OCI-LY7 (cell line): ENCODE data around the gene CCDC93.

Experiments
- CTCF ChIP-seq: fragments of 200-600 bp; sonication (generic); conservative IDR thresholded peaks from 2 replicates; pipeline ENCODE4 v1.5.1; 2014; ENCODE audit warnings: mild to moderate bottlenecking, antibody characterized with exemption, low read length, moderate library complexity, mixed read lengths
- EZH2phosphoT487 ChIP-seq: fragments of 200-600 bp; sonication (generic); IDR thresholded peaks from 2 replicates; pipeline ENCODE4 v1.6.1; 2018; ENCODE audit warnings: low read depth, borderline replicate concordance, mild to moderate bottlenecking, mixed run types, antibody characterized with exemption, low read length, moderate library complexity, mixed read lengths

- no peak for TF ChIP-seq CTCF
- TF ChIP-seq EZH2phosphoT487: no peak
These were observed 37.3 kb downstream of the CCDC93 start for GRCh38 chr2:117976581-117976980.
